Skeletal muscle cell (primary cell): ENCODE data around the gene MAFF.
"Not testable (repeated sequence)": the region's sequence is repeated elsewhere in the genome, so short reads cannot be mapped to it uniquely, and the experiment has no call there.

Experiments
- DNase-seq: peaks from one replicate; pipeline ENCODE4 v3.0.0-alpha.2; 2010; ENCODE audit warnings: low read depth
- H3K4me3 ChIP-seq: 2 replicates; pipeline ENCODE4 v1.5.1; 2011; ENCODE audit warnings: low read depth, mild to moderate bottlenecking, control low read depth, low read length, moderate library complexity

The MAFF gene

GRCh38 chr22:38201711-38202436, at the start of gene MAFF:
Gene MAFF (plus strand): TSS chr22:38201994. CDS start chr22:38213854, 11,860 bp downstream.
- peak; percentile 88 for DNase-seq

DNA sequence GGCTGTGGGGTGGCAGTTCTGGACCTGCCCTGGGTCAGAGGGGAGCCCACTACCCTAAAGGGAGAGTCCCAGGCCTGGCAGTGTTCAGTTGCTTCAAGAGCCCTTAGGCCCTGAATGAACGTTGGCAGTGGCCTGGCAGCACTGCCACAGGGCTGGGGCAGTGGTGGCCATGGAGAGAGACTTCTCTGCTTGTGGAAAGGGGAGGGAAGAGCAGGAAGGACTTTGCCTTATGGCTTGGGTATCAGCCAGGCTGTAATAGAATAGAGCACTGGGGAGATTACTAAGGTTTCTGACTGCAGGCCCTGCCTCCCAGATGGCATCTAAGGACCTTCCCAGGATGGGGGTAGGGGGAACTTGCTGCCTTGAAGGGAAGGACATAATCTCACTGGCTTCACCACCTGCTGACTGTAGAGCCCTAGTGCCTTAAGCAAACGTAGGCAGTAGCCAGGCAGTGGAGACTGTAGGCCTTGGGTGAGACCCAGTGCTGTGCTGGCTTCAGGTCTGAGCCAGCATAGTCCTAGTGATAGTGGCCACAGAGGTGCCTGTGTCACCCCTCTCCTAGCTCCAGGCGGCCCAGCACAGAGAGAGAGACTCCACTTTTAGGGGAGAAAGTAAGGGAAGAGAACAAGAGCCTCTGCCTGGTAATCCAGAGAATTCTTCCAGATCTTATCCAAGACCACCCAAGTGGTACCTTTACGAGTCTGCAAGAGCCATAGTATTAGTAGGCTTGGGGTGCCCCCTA, 47.8 kb upstream of the MAFF start:
- DNase-seq: no peak
- no peak overlapping the region for H3K4me3 ChIP-seq

More at GRCh38 chr22:38201711-38202436, at the start of gene MAFF:
- H3K4me3 ChIP-seq: peak within 1 kb of the TSS; percentile 67

DNA sequence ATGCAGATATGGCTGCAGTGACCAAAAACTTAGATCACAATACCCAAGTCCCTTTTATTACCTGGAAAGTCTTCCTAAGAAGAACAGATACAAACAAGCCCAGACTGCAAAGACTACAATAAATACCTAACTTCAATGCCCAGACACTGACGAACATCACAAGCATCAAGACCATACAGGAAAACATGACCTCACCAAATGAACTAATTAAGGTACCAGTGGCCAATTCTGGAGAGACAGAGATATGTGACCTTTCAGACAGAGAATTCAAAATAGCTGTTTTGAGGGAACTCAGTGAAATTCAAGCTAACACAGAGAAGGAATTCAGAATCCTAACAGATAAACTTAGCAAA, 47.3 kb upstream of the MAFF start:
- H3K4me3 ChIP-seq, DNase-seq: not testable (repeated sequence)

DNA sequence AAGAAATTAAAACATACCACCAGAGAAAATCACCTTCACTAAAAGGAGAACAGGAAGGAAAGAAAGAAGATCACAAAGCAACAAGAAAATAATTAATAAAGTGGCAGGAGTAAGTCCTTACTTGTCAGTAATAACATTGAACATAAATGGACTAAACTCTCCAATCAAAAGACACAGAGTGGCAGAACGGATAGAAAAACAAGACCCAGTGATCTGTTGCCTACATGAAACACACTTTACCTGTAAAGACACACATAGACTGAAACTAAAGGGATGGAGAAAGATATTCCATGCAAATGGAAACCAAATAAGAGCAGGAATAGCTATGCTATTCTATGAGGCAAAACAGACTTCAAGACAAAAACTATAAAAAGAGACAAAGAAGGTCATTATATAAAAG, 46.1 kb upstream of the MAFF start:
- DNase-seq: no peak
- H3K4me3 ChIP-seq: no peak overlapping the region

DNA sequence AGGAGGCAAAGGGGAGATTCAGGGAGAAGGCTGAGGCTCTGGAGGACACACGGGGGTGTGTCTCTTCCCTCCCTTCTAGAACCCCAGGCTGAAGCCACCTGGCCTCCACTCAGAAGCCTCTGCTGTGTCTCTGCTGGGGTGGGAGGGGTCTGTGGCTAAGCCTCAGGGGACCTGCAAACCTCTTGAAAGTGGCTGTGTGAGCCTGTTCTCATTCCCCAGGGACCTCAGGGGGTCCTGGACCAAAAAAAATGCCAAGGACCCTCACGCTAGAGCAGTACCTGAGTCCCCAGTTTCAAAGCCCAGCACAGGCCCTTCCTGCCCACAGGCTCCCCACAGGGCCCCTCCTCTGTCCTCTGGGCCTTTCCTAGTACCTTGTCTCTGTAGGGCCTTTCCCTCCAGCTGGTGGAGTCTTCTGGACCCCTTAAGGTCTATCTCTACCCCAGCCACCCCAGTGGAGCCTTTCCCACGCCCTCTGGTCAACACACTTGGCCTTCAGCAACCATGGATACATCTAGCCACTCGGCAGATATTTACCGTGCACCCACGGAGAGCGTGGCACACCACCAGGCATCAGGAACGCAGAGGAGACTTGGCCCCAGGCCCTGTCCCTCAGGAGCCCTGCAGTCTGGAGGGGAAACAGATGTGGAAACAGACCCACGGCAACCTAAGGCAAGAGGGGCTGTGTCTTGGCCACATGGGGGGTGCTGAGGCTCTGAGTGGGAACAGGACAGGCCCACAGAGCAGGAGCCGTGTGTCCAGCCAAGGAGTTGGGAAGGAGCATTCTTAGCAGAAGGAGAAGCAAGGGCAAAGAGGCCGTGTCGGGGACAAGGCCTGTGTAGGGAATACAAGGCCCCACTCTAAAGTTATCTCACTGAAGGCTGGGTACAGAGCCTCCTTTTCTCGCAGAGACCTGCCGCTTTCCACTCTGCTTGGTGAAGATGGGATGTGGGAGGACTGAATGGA, 38.6 kb upstream of the MAFF start:
- no peak for DNase-seq
- H3K4me3 ChIP-seq: no peak overlapping the region

DNA sequence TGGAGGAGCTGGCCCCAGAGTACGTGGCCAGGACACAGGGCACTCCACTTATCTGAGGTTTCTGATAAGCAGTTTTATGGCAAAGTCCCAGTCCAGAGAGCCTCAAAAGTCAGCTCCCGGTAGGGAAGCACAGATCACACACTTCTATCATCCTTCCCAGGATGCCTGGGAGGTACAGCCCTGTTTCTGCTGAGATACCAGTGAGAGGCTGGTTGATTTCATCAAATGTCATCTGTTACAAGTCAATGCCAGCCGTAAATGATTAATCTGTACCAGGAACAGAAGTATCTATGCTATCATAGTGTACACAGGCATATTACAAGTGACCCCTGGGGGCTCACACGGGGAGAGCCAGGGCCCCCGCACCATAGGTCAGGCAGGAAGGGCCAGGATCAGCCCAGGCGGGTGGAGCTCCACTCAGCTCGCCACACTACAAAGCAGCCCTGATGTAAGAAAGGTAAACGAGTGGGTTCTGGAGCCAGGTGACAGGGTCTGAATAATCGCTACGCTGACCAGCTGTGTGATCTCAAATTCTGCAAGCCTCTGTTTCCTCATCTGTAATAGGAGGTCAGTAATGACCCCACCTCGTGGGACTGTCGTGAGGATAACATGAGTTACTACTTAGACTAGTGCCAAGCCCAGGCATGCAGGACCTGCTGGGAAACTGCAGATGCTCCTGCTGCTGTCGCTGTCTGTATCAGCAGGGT, 37.8 kb upstream of the MAFF start:
- DNase-seq: no peak
- no peak overlapping the region for H3K4me3 ChIP-seq

DNA sequence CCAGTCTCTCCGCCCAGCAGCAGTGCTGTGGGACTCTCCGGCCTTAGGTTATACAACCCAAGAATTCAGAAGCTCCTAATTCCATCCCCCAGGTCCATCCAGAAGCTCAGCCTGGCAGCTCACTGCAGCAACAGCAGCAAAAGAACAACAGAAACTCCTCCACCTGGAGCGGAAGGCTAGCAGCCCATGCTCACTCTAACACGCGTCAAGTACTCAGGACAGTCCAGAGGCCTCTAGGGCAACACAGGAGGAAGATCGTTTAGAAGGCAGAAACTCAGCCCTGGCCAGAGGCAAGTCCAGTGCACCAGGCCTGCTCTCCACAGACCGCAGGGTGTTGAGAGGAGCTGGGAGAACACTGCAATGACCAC, 37.3 kb upstream of the MAFF start:
- H3K4me3 ChIP-seq: no peak overlapping the region
- no peak for DNase-seq

GRCh38 chr22:38165922-38166593, 35.7 kb upstream of the MAFF start:
- no peak for DNase-seq
- H3K4me3 ChIP-seq: no peak overlapping the region

DNA sequence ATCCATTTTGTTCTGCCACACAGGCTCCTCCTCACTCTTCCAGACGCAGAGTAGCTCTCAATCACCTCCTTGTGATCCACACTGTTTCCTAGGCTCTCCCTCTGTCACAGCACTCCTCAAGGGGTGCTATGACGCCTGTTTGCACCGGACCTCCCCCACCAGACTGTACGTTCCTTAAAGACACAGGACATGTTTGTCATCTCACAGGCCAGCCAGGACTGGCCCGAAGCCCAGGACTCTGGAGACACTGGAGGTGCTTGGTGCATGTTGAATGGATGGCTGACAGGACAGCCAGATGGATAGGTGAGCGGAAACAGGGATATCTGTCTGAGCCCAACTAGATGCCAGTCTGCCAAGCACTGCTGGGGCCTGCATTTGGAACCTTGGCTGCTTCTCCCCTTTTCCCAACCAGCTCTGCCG, 33.8 kb upstream of the MAFF start:
- no peak overlapping the region for H3K4me3 ChIP-seq
- no peak for DNase-seq

- DNase-seq: no peak
- H3K4me3 ChIP-seq: no peak overlapping the region
Observed at GRCh38 chr22:38169116-38169515, 32.7 kb upstream of the MAFF start.

- H3K4me3 ChIP-seq: no peak overlapping the region
- DNase-seq: no peak
Observed at GRCh38 chr22:38170469-38170868, 31.3 kb upstream of the MAFF start.

DNA sequence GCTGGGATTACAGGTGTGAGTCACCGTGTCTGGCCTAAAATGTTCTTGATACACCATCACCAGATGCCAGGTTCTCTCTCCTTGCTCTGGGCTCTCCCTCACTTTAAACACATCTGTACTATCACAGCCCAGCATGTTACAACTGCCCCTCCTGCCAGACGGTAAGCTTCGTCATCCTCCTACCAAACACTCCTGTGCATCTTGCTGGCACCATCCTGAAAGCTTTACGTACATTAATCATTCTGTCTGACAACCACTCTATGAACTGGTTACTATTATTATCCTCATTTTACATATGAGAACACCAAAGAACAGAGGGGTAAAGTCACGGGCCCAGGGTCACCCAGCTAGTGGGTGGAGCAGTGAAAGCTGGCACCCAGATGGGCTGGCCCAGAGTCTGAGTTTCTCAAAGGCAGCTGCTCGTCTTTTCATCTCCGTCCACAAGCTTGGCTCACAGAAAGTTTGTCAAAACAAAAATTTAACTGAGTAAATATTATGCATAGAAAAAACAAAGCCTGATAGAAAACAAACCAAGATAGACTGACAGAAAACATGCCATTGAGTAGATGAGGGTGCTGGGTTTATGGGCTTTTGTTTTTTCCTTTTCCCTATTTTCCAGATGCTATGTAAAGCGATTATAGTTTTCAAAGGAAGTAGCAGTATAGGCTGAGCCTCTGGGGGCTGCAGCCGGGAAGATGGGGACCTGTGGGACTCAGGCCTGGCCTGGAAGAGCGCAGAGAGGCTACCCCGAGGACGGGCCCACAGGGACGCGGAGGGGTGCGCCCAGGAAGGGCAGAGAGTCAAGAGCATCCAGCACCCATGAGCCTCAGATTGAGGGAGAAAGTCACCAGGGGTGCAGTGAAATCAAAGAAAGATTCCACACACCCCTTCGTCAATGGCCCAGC, 29.6 kb upstream of the MAFF start:
- H3K4me3 ChIP-seq: no peak overlapping the region
- DNase-seq: no peak

- H3K4me3 ChIP-seq: no peak overlapping the region
Observed at GRCh38 chr22:38172832-38173640, 28.8 kb upstream of the MAFF start.

DNA sequence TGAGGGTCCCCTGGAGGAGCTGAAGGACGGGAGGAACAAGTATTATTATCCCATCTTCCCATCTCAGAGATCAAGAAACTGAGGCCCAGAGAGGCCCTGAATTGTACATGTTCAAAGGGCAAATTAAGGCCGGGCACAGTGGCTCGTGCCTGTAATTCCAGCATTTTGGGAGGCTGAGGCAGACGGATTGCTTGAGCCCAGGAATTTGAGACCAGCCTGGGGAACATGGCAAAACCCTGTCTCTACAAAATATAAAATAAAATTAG, 28.2 kb upstream of the MAFF start:
- no peak overlapping the region for H3K4me3 ChIP-seq
- DNase-seq: no peak

More at GRCh38 chr22:38172832-38173640, 28.8 kb upstream of the MAFF start:
- DNase-seq: no peak

DNA sequence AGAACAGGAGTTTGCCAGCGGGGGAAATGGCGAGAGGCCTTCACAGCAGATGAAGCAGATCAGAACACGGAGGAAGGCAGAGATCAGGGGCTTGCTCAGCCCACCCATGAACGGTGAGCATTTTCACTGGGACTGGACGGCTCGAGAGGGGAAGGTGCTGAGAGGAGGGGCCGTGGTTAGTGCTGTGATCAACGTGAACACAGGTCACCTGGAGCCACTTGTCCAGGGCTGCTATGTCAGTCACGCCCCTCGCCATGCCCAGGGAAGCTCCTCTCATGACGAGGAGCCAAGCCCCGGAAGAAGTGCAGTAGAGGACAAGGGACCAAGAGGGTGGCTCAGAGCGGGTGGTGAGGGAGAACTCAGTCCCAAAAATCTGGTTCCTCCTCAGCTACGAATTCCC, 27.2 kb upstream of the MAFF start:
- no peak for DNase-seq
- no peak overlapping the region for H3K4me3 ChIP-seq

- no peak overlapping the region for H3K4me3 ChIP-seq
Observed at GRCh38 chr22:38175206-38176118, 26.3 kb upstream of the MAFF start.

More at GRCh38 chr22:38175206-38176118, 26.3 kb upstream of the MAFF start:
- DNase-seq: no peak
